Choroid plexus epithelial cell (primary cell): Measurements from ENCODE around the gene ABAT.

Experiments used
- DNase-seq: peaks from one replicate; pipeline ENCODE4 v3.0.0-alpha.2; 2010; ENCODE audit warnings: low read depth
- H3K4me3 ChIP-seq: 2 replicates; pipeline ENCODE4 v1.5.1; 2011; ENCODE audit warnings: low read depth, mild to moderate bottlenecking, control low read depth, low read length, moderate library complexity
- CTCF ChIP-seq: conservative IDR thresholded peaks from 2 replicates; pipeline ENCODE4 v1.5.1; 2011; ENCODE audit warnings: low read depth, mild to moderate bottlenecking, control low read depth, inconsistent platforms, low read length, moderate library complexity

Gene ABAT

GRCh38 chr16:8642146-8642545, 32.3 kb upstream of the ABAT start:
- no peak for TF ChIP-seq CTCF
- DNase-seq = no peak

GRCh38 chr16:8644211-8645140, 29.9 kb upstream of the ABAT start:
- DNase-seq = no peak
- H3K4me3 ChIP-seq = no peak overlapping the region
- no peak for TF ChIP-seq CTCF

More at GRCh38 chr16:8642146-8642545, 32.3 kb upstream of the ABAT start:
- no peak overlapping the region for H3K4me3 ChIP-seq

- no peak overlapping the region for H3K4me3 ChIP-seq
- TF ChIP-seq CTCF = no peak
- no peak for DNase-seq
Observed at GRCh38 chr16:8645141-8645521, 29.3 kb upstream of the ABAT start.

- no peak for TF ChIP-seq CTCF
- DNase-seq = no peak
- no peak overlapping the region for H3K4me3 ChIP-seq
Observed at GRCh38 chr16:8645831-8646230, 28.6 kb upstream of the ABAT start.

- no peak for TF ChIP-seq CTCF
- peak; percentile 61 for DNase-seq
- H3K4me3 ChIP-seq = no peak overlapping the region
Observed at GRCh38 chr16:8646326-8647053, 27.9 kb upstream of the ABAT start.

GRCh38 chr16:8647721-8648318, 26.6 kb upstream of the ABAT start:
- no peak for DNase-seq
- H3K4me3 ChIP-seq = no peak overlapping the region
- TF ChIP-seq CTCF = no peak
